Limb (tissue), 2 donors: ENCODE measurements around the gene RBM4B.

ENCODE experiments used
- DNase-seq, 2 donors: peaks; one replicate each; pipeline ENCODE4 v3.0.0-alpha.2; 2016; ENCODE audit errors: extremely low spot score in 2 of 2

The RBM4B gene

GRCh38 chr11:66706989-66707388, 29.3 kb upstream of the RBM4B start:
- no peak for DNase-seq

GRCh38 chr11:66705587-66706335, 28.1 kb upstream of the RBM4B start:
- no peak for DNase-seq

DNA sequence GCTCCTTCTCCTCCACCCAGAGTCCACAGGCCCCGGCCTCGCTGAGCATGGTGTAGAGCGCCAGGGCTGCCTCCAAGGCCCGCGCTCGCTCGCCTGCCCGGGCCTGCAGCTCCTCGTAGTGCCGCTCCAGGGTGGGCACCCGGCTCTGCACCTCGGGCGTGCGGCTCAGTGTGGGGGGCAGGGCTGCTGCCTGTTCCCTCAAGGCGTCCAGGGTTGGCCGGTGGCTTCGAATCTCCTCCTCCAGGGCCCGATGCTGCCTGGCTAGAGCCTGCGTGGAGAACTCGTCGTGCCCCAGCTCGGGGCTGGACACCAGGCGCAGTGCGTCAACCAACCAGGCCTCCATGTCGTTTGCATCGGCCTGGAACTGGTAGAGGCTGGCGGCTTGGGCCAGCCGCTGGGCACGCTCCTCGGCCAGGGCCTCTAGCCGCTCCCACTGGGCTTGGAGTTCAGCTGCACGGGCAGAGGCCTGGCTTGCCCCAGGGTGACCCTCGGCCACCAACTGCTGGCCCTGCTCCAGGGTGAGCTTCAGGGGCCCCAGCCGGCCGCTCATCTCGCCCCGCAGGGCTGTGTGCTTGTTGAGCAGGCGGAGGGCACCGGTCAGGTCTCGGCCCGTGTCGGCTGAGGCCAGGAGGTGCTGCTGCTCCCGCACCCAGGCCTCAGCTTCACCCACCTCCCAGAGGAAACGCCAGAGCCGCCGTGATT, 27.1 kb upstream of the RBM4B start:
- no peak for DNase-seq

GRCh38 chr11:66701432-66702240, 23.9 kb upstream of the RBM4B start:
- DNase-seq, result no peak

DNA sequence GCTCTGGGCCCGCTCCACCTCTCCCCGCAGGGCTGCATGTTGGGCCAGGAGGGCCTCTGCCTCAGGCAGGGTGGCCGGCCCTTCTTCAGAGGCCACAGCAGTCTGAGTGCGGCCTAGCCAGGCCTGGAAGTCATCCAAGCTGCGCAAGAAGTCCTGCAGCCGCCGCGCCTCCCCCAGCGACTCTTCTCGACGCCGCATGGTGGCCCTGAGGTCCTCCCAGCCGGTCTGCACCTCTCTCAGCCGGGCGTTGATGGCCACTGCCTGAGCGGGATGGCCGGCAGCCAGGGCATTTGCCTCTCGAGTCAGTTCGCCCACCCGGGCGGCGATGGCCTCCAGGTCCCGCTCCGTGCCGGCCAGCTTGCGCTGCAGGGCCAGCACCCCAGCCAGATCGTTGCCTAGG, 23.1 kb upstream of the RBM4B start:
- DNase-seq, result no peak

GRCh38 chr11:66700337-66700736, 22.6 kb upstream of the RBM4B start:
- no peak for DNase-seq

DNA sequence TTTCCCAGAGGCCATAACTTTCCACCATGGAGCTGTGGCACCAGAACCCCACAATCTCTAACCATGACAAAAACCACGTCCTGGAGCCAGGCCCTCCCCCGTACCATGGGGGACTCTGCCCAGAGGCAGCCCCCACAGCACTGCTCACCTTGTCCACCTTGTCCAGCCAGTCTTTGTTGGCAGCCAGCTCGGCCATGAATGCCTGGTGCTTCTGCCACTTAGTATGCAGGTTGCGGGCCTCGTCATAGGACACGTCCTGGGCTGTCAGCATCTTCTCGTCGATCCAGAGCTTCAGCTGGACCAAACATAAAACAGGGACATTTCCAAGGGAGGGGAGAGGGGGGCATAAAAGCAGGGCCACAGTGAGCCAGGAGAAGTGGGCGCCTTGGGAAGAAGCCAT, 20.8 kb upstream of the RBM4B start:
- no peak for DNase-seq

GRCh38 chr11:66697988-66698387, 20.3 kb upstream of the RBM4B start:
- DNase-seq, result no peak

GRCh38 chr11:66696146-66696545, 18.5 kb upstream of the RBM4B start:
- DNase-seq, result no peak

- DNase-seq, result peak; percentile 61 to 87
These were observed 17.1 kb upstream of the RBM4B start for GRCh38 chr11:66694732-66695207.

DNA sequence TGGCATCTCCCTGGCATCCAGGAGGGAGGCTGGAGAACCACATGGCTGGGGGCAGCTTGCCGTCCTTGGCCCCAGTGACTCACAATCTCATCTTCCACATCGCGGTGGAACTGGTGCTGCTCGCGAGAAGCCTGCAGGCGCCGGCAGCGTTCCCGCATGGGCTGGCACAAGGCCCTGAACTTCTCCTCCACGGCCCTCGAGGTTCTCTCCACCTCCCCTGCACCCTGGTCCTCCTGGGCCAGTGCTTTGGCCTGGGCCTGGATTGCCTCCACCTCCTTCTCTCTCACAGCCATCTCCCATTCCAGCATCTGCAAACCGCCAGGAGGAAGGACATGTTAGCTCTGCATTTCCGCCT, 16.3 kb upstream of the RBM4B start:
- no peak for DNase-seq

DNA sequence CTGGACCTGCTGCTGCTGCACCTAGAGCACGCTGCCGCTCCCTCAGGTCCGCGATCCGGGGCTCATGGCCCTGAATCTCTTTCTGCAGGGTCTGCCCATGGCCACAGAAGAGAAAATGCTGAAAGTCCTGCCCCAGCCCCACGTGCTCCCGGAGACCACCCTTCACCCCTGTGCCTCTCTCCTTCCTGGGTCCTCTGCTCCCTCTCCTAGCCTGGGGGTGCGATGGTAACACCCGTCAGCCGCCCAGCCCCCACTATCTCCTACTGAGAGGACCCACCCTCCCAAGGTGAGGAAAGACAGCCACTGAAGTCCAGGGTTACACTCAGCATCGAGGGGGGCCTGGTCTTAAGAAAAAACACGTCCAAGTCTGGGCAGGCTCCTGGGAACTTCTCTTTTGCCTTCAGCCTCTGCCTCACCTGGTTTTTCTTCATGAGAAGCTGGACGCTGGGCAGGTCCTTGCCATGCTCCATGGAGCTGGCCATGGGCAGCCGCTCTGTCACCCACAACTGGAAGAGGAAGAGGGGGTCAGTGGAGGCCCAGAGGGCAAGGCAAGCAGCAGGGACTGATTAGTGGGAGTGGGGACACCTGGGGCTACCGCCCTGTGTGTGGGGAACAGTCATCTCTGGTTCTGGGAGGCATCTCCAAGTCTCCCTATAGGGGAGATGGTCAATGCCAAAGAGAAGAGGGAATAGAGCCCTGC, 15.8 kb upstream of the RBM4B start:
- no peak for DNase-seq

DNA sequence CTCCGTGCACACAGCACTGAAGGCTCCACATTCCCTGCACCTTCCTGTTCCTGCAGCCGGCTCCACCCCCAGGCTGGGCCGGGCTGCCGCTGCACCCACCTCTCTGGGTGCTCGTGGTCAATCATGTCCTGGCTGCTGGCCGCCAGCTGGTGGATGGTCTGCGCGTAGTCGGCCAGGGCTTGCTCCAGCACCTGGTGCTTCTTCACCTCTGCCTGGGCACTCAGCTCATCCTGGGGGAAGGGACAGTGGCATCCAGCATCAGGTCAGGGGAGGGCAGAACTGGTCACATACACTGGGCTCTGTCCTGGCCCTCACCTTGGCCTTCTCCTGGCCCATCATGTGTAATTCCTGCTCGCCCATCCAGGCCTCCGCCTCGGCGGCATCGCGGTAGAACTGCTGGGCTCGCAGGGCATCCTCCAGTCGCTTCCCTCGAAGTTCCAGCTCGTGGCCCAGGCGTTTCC, 15.2 kb upstream of the RBM4B start:
- DNase-seq, result no peak

GRCh38 chr11:66692446-66692845, 14.8 kb upstream of the RBM4B start:
- no peak for DNase-seq

DNA sequence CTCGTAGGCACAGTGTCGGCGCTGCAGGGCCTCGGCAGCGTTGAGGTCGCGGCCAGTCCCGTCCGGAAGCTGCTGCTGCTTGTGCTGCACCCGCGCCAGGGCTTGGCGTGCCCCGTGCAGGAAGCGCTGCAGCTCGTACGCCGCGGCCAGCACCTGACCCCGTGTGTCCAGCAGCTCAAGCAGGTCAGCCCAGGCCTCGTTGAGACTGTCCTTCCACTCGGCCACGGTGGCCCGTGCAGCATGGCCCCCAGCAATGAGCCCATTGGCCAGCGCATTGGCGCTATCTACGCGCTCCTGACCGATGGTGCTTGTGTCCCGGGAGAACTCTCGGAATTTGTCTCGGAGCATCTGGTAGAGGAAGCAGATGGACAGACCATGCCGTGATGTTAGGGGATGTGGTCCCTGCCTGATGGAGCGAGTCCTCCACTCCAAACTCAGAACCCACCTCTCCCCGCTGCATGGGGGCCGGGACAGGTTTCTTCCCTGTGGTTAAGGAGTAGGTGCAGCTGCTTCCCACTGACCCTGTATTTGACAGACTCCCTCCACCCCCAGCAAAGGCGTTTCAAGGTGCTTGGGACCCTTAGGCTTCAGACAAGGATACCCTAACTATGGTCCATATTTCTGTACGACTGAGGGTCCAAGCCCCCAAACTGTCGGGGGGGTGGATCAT, 13.8 kb upstream of the RBM4B start:
- no peak for DNase-seq

DNA sequence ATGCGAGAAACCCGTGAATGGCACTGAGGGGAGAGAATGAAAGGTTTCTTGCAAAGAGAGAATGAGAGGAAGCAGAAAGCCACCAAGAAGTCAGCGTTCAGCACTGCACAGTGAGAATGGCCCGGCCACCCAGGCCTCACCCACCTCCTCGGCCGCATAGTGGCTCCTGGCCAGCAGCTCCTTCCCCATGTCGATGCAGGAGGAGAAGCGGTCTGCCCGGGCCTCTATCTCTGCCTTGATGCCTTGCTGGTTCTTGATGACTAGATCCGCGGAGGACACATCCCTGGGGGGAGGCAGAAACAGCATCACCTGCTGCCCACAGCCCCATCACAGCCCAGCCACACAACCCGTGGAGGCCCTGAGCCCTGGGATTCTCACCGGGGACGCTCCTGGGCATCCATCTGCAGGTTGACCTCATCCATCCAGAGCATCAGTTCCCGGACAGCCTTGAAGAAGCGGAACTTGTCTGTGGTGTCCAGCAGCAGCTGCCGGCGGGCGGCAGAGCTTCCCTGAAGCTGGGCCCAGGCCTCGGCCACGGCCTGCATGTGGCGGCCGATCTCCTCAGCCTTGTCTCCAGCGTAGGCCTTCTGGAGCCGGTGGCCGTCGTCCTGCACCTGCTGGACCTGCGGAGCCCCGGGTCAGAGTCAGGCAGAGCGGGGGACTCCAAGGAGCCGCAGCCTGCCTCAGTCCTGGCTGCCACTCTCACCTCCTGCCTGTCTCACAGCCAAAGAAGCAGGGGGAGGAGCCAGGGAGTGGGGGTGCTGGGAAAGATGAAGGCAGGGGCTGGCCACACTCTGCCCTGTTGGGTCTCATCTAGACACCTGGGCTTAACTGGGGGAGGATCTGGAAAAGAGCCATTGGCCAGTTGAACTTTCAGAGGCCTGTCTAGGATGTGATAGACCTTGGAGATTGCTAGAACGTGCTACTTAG, 12.2 kb upstream of the RBM4B start:
- DNase-seq, result no peak

GRCh38 chr11:66688561-66689534, 11.2 kb upstream of the RBM4B start:
- DNase-seq, result no peak

GRCh38 chr11:66687831-66688281, 10.2 kb upstream of the RBM4B start:
- no peak for DNase-seq
